Transverse colon (tissue), 4 donors: ENCODE data around the gene DOCK1. TPM values are rescaled to one million over a fixed set of nuclear protein-coding genes. Genes with fewer than 3 reads are reported as not detected.

ENCODE experiments used
- DNase-seq: peaks from one replicate; pipeline ENCODE4 v3.0.0-alpha.2; 2019
- H3K27ac ChIP-seq, 4 donors: fragments of 200-600 bp; sonication (generic); 2 replicates each; pipeline ENCODE4 v1.5.1; 2016 to 2018; ENCODE audit warnings: inconsistent platforms in 4 of 4
- H3K27me3 ChIP-seq: fragments of 200-600 bp; sonication (generic); 2 replicates; pipeline ENCODE4 v1.5.1; 2017; ENCODE audit warnings: inconsistent platforms
- H3K36me3 ChIP-seq, 4 donors: fragments of 200-600 bp; sonication (generic); 2 replicates each; pipeline ENCODE4 v1.5.1; 2017 to 2019; ENCODE audit warnings: inconsistent platforms in 4 of 4
- H3K4me1 ChIP-seq, 4 donors: fragments of 200-600 bp; sonication (generic); 2 replicates each; pipeline ENCODE4 v1.5.1; 2017 to 2020; ENCODE audit warnings: inconsistent platforms in 4 of 4
- H3K4me3 ChIP-seq, 4 donors: fragments of 200-600 bp; sonication (generic); 1 replicate in 1 of 4; 2 replicates in 3 of 4; pipeline versions ENCODE4 v1.5.1 to v1.6.1; 2017 to 2019; ENCODE audit warnings: inconsistent platforms in 4 of 4
- H3K9me3 ChIP-seq, 2 donors: fragments of 200-600 bp; sonication (generic); 2 replicates each; pipeline ENCODE4 v1.5.1; 2017 to 2019; ENCODE audit warnings: inconsistent platforms in 2 of 2
- CTCF ChIP-seq, 5 experiments: fragments of 200-600 bp in 3 of 5; fragments of 450-650 bp in 2 of 5; sonication (generic) in 3 of 5; IDR thresholded peaks; 1 replicate in 2 of 5; 2 replicates in 3 of 5; pipeline ENCODE4 v1.5.1; 2016 to 2017; ENCODE audit warnings: antibody characterized with exemption in 5 of 5, inconsistent platforms in 3 of 5, mild to moderate bottlenecking in 2 of 5, moderate library complexity in 1 of 5
- EP300 ChIP-seq: sonication (generic); formaldehyde crosslinking; IDR thresholded peaks from one replicate; pipeline ENCODE4 v1.6.1; 2017; ENCODE audit warnings: antibody characterized with exemption, low read depth
- POLR2A ChIP-seq: fragments of 450-650 bp; IDR thresholded peaks from one replicate; pipeline ENCODE4 v1.6.1; 2016; ENCODE audit warnings: antibody characterized with exemption, mild to moderate bottlenecking, moderate library complexity
- POLR2AphosphoS5 ChIP-seq, 3 donors: sonication (generic); formaldehyde crosslinking; IDR thresholded peaks; one replicate each; pipeline ENCODE4 v1.6.1; 2016; ENCODE audit warnings: antibody characterized with exemption in 3 of 3
- WGBS, 2 donors: methylation state at CpG; one replicate each; pipeline ENCODE4 v1.1.5; 2018; ENCODE audit warnings: low coverage in 1 of 2; 5-methylcytosine and 5-hydroxymethylcytosine counted together
- in situ Hi-C, 4 donors: fragments of 200-750 bp; cut with MboI; loops; one replicate each; pipeline versions ENCODE4 v1.15.0 to v1.15.1; 2017; ENCODE audit warnings: low sequenced_read_pairs in 3 of 4, low pct_ligation_motif_present in 1 of 4, low pct_unique_long_range_greater_than_20kb in 1 of 4
- intact Hi-C: fragments of 100-400 bp; cut with DNase I; formaldehyde crosslinking; loops from one replicate; pipeline ENCODE4 v1.15.1; 2023; ENCODE audit warnings: low total_unique reads
- total RNA-seq, 4 donors: library from RNA; depleted of rRNA; stranded (reverse); fragments of >200 nt; gene quantifications; one replicate each; pipeline ENCODE4 v1.1.0, GENCODE V29; 2016

The DOCK1 gene
- total RNA-seq, 4 donors from 2014 or later: 75.1 to 200 (median 92.5) TPM

GRCh38 chr10:127195571-127196281 lies 290.5 kb downstream of the DOCK1 start:
- no peak overlapping the region for H3K27ac ChIP-seq
- no peaks in the 10 kb centered on the region for H3K9me3 ChIP-seq
- H3K27me3 ChIP-seq: peaks cover 41% of the 10 kb centered on the region
- TF ChIP-seq POLR2AphosphoS5 (IDR thresholded peaks at IDR 0.05) (no peak), EP300 (no peak), POLR2A (no peak), CTCF (IDR thresholded peaks at IDR 0.05) (no peak)
- in situ Hi-C loops: no loop called here
- no peak for DNase-seq
- intact Hi-C loops: no loop called here
- peaks cover 0 to 15% (median 14%) of the 10 kb centered on the region in 4 donors for H3K4me1 ChIP-seq
- H3K36me3 ChIP-seq: no peaks in the 10 kb centered on the region
- WGBS, 2 donors: 8% methylated on average over 71 of the region's 91 CpGs; no CpG with 5 or more reads in 1 of the 2 donors
- peak overlapping the region in 3 of 4 donors; percentile 19 to 43 (median 25) for H3K4me3 ChIP-seq

- TF ChIP-seq EP300 (no peak), POLR2A (no peak), CTCF (IDR thresholded peaks at IDR 0.05) (no peak), POLR2AphosphoS5 (IDR thresholded peaks at IDR 0.05) (no peak)
- H3K9me3 ChIP-seq: no peaks in the 10 kb centered on the region
- peaks cover 0 to 15% (median 14%) of the 10 kb centered on the region in 4 donors for H3K4me1 ChIP-seq
- H3K27me3 ChIP-seq: peaks cover 41% of the 10 kb centered on the region
- peak within 1 kb of the TSS in 3 of 4 donors; percentile 19 to 43 (median 25) for H3K4me3 ChIP-seq
- H3K27ac ChIP-seq: no peak within 1 kb of the TSS
- DNase-seq: peak; percentile 27
- in situ Hi-C loops (no loop called here), intact Hi-C loops (no loop called here)
- WGBS, 2 donors: 15% methylated on average over 52 of the region's 81 CpGs; no CpG with 5 or more reads in 1 of the 2 donors
- no peaks in the 10 kb centered on the region for H3K36me3 ChIP-seq
Measured at GRCh38 chr10:127196282-127197153, 291.3 kb downstream of the DOCK1 start, which contains the start of gene INSYN2A. Gene INSYN2A, minus strand, starts transcription at chr10:127196591. Its CDS starts 20,196 bp downstream, at chr10:127176395.

- H3K9me3 ChIP-seq: no peaks in the 10 kb centered on the region
- intact Hi-C loops (no loop called here), in situ Hi-C loops (no loop called here)
- peaks cover 41% of the 10 kb centered on the region for H3K27me3 ChIP-seq
- H3K4me1 ChIP-seq: peaks cover 0 to 15% (median 14%) of the 10 kb centered on the region in 4 donors
- H3K36me3 ChIP-seq: no peaks in the 10 kb centered on the region
- WGBS, 2 donors: 74% methylated on average over 5 of the region's 5 CpGs; no CpG with 5 or more reads in 1 of the 2 donors
- DNase-seq: no peak
- TF ChIP-seq POLR2A (no peak), POLR2AphosphoS5 (IDR thresholded peaks at IDR 0.05) (no peak), EP300 (no peak), CTCF (IDR thresholded peaks at IDR 0.05) (no peak)
- no peak overlapping the region for H3K4me3 ChIP-seq
- H3K27ac ChIP-seq: no peak overlapping the region
Measured at GRCh38 chr10:127197154-127197432, 291.9 kb downstream of the DOCK1 start.

- no peak for DNase-seq
- in situ Hi-C loops: no loop called here
- H3K9me3 ChIP-seq: no peaks in the 10 kb centered on the region
Measured at GRCh38 chr10:127198307-127198706, 293.1 kb downstream of the DOCK1 start.

More at GRCh38 chr10:127198307-127198706, 293.1 kb downstream of the DOCK1 start:
- Histone ChIP-seq H3K36me3 (no peaks in the 10 kb centered on the region), H3K4me1 (peaks cover 0 to 15% (median 14%) of the 10 kb centered on the region in 4 donors), H3K4me3 (no peak overlapping the region), H3K27me3 (peaks cover 36% of the 10 kb centered on the region), H3K27ac (no peak overlapping the region)
- 74 to 81% methylated on average over 5 of the region's 5 CpGs for WGBS, 2 donors
- no peak for TF ChIP-seq CTCF (IDR thresholded peaks at IDR 0.05)
- no peak for TF ChIP-seq POLR2A
- no peak for TF ChIP-seq POLR2AphosphoS5 (IDR thresholded peaks at IDR 0.05)
- TF ChIP-seq EP300: no peak
- intact Hi-C loops: no loop called here
